Endodermal cell (in vitro differentiated cells): ENCODE data around the gene SLC22A1. TPM values are rescaled to one million over a fixed set of nuclear protein-coding genes. Genes with fewer than 3 reads are reported as not detected.

Experiments used
- DNase-seq: peaks from one replicate; pipeline ENCODE4 v3.0.0-alpha.2; 2017
- H3K27ac ChIP-seq: 2 replicates; pipeline ENCODE4 v1.5.1; 2013; ENCODE audit warnings: mild to moderate bottlenecking, low read depth, low read length, moderate library complexity
- H3K27me3 ChIP-seq: 2 replicates; pipeline ENCODE4 v1.6.1; 2013; ENCODE audit warnings: mild to moderate bottlenecking, low read length, moderate library complexity; ENCODE audit not compliant: insufficient read depth, control insufficient read depth, poor library complexity, severe bottlenecking
- H3K36me3 ChIP-seq: 2 replicates; pipeline ENCODE4 v1.7.0; 2013; ENCODE audit warnings: mild to moderate bottlenecking, low read length, moderate library complexity; ENCODE audit not compliant: control insufficient read depth, insufficient read depth
- H3K4me1 ChIP-seq: one replicate; pipeline ENCODE4 v1.7.0; 2013; ENCODE audit warnings: low read length; ENCODE audit not compliant: control insufficient read depth, insufficient read depth
- H3K4me3 ChIP-seq: 2 replicates; pipeline ENCODE4 v1.5.1; 2013; ENCODE audit warnings: mild to moderate bottlenecking, low read length, moderate library complexity
- H3K9ac ChIP-seq: 2 replicates; pipeline ENCODE4 v1.6.1; 2013; ENCODE audit warnings: mild to moderate bottlenecking, low read length, moderate library complexity; ENCODE audit not compliant: poor library complexity, severe bottlenecking; ENCODE audit errors: extremely low read depth
- H3K9me3 ChIP-seq: 2 replicates; pipeline ENCODE4 v1.6.1; 2013; ENCODE audit warnings: mild to moderate bottlenecking, low read length, moderate library complexity; ENCODE audit not compliant: control insufficient read depth
- H3K27ac Mint-ChIP-seq: 2 replicates; pipeline ENCODE4 v1.8.0; 2020; ENCODE audit warnings: mixed read lengths
- H3K27me3 Mint-ChIP-seq: 2 replicates; pipeline ENCODE4 v1.8.0; 2021; ENCODE audit warnings: mild to moderate bottlenecking, mixed read lengths; ENCODE audit not compliant: insufficient read depth
- H3K36me3 Mint-ChIP-seq: 2 replicates; pipeline ENCODE4 v1.8.0; 2020; ENCODE audit warnings: low read depth, mixed read lengths
- H3K4me1 Mint-ChIP-seq: 2 replicates; pipeline ENCODE4 v1.8.0; 2020; ENCODE audit warnings: mixed read lengths
- H3K4me3 Mint-ChIP-seq: 2 replicates; pipeline ENCODE4 v1.8.0; 2020; ENCODE audit warnings: mild to moderate bottlenecking, moderate library complexity, mixed read lengths
- H3K9me3 Mint-ChIP-seq: 2 replicates; pipeline ENCODE4 v1.8.0; 2020; ENCODE audit warnings: mild to moderate bottlenecking, mixed read lengths
- CTCF ChIP-seq: fragments of 200-600 bp; sonication (generic); conservative IDR thresholded peaks from 2 replicates; pipeline ENCODE4 v1.5.0; 2021; ENCODE audit warnings: antibody characterized with exemption, mild to moderate bottlenecking
- WGBS, 2 experiments: methylation state at CpG; one replicate each; pipeline versions ENCODE4 v1.1.5 to v1.1.7; 2013; ENCODE audit warnings: missing lambda C conversion rate in 2 of 2, mixed read lengths in 1 of 2; ENCODE audit not compliant: insufficient coverage in 1 of 2, insufficient read length in 1 of 2; 5-methylcytosine and 5-hydroxymethylcytosine counted together
- total RNA-seq, 2 donors: library from RNA; stranded (reverse); fragmentation: NEBNext Ultra II Directional in 1 of 2; extraction: Animal tissue kit (Norgen Biotek cat#: 25700) in 1 of 2; gene quantifications; 2 replicates in 1 of 2; 3 replicates in 1 of 2; pipeline ENCODE4 v1.2.1, GENCODE V29; 2021

SLC22A1 gene
- total RNA-seq, 2 donors from 2014 or later, result 1.0 TPM; not detected in 1

GRCh38 chr6:160129881-160130615 is 8.4 kb downstream of the SLC22A1 start:
- 87 to 93% methylated on average over 9 to 10 of the region's 10 CpGs for WGBS, 2 experiments
- H3K4me3 Mint-ChIP-seq, result no peak overlapping the region
- no peak overlapping the region for H3K27ac Mint-ChIP-seq
- Histone ChIP-seq H3K27me3 (peaks cover 8% of the 10 kb centered on the region), H3K4me3 (no peak overlapping the region), H3K27ac (no peak overlapping the region), H3K4me1 (peaks cover 9% of the 10 kb centered on the region), H3K9ac (no peak overlapping the region), H3K36me3 (no peaks in the 10 kb centered on the region), H3K9me3 (no peaks in the 10 kb centered on the region)
- peaks cover 60% of the 10 kb centered on the region for H3K27me3 Mint-ChIP-seq
- no peaks in the 10 kb centered on the region for H3K9me3 Mint-ChIP-seq
- no peak for TF ChIP-seq CTCF
- H3K36me3 Mint-ChIP-seq, result peaks cover 3% of the 10 kb centered on the region
- DNase-seq, result peak; percentile 23
- peaks cover 17% of the 10 kb centered on the region for H3K4me1 Mint-ChIP-seq

GRCh38 chr6:160130729-160131484 is 9.3 kb downstream of the SLC22A1 start:
- Histone ChIP-seq H3K4me1 (peaks cover 9% of the 10 kb centered on the region), H3K27me3 (peaks cover 8% of the 10 kb centered on the region), H3K4me3 (no peak overlapping the region), H3K36me3 (no peaks in the 10 kb centered on the region), H3K9ac (no peak overlapping the region), H3K27ac (no peak overlapping the region), H3K9me3 (no peaks in the 10 kb centered on the region)
- Mint-ChIP-seq H3K27ac (no peak overlapping the region), H3K4me1 (peaks cover 26% of the 10 kb centered on the region), H3K27me3 (peaks cover 69% of the 10 kb centered on the region), H3K36me3 (peaks cover 3% of the 10 kb centered on the region), H3K4me3 (no peak overlapping the region), H3K9me3 (no peaks in the 10 kb centered on the region)
- peak; percentile 55 for DNase-seq
- 96 to 97% methylated on average over 11 to 13 of the region's 13 CpGs for WGBS, 2 experiments
- no peak for TF ChIP-seq CTCF

- Histone ChIP-seq H3K27me3 (peaks cover 8% of the 10 kb centered on the region), H3K27ac (no peak overlapping the region), H3K9me3 (no peaks in the 10 kb centered on the region), H3K9ac (no peak overlapping the region), H3K4me3 (no peak overlapping the region), H3K4me1 (peaks cover 9% of the 10 kb centered on the region), H3K36me3 (no peaks in the 10 kb centered on the region)
- no peak for TF ChIP-seq CTCF
- 90 to 92% methylated on average over 12 to 18 of the region's 19 CpGs for WGBS, 2 experiments
- H3K36me3 Mint-ChIP-seq, result peaks cover 3% of the 10 kb centered on the region
- H3K4me1 Mint-ChIP-seq, result peaks cover 34% of the 10 kb centered on the region
- no peak overlapping the region for H3K27ac Mint-ChIP-seq
- no peaks in the 10 kb centered on the region for H3K9me3 Mint-ChIP-seq
- H3K27me3 Mint-ChIP-seq, result peaks cover 78% of the 10 kb centered on the region
- no peak for DNase-seq
- no peak overlapping the region for H3K4me3 Mint-ChIP-seq
These were observed 10.2 kb downstream of the SLC22A1 start for GRCh38 chr6:160131636-160132296.
